ENCODE measurements around the gene RBM22.

RBM22 gene

GRCh38 chr5:150653145-150653761 lies 47.6 kb downstream of the RBM22 start:
- CTCF ChIA-PET, result interaction anchor here (0.6 to 3.9 kb wide), 3 partner anchors 10 to 1087 kb away, joined by 3 to 26 read pairs (median 4); no protein-coding TSS in a partner anchor
- TF ChIP-seq FOXM1 (IDR thresholded peaks at IDR 0.05; ENCODE audit: borderline replicate concordance) (no peak), SP1 (IDR thresholded peaks at IDR 0.05) (no peak), TARDBP (IDR thresholded peaks at IDR 0.05) (no peak), L3MBTL2 (conservative IDR thresholded peaks at IDR 0.05) (no peak)
- no peak for DNase-seq (ENCODE audit: extremely low spot score)
- POLR2A ChIA-PET, result interaction anchor here (1.1 to 2.4 kb wide), 3 partner anchors 15 to 204 kb away, joined by 3 to 7 read pairs (median 4); partner anchors contain the start of genes RBM22 and RPS14

DNA sequence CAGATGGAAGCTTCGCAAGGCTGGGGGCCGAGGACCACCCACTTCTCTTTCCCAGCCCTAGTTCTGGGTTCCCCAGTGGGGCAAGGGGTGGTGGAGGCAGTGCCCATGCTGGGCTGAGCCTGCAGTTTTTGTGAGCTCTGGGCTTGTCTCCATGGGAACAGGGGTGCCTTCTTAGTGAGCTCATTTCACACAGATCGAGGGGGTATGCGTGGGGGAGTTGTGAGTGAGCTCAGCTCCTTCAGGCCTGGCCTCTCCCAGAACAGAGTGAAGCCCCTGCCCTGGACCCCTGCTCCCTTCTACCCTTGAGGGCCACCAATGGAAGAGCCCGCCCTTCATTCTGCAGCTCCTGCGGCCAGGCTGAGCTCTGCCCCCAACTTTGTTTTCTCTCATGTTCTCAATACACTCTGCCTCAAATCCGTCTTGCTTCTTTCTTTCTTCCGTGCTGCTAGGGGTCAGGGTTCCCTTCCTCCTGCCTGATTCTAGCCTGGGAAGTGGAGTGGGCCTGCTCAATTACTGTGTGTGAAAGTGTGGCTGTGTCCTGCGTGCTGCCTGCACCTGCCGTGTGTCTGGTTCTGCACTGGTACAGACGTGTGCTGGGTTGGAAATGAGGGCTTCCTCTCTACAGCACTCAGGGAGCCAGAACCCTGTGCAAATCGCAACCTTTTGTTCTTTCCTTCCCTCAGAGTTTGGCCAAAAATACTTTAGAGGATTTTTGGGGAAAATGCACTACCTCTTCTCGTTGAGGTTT lies 48.8 kb downstream of the RBM22 start:
- CTCF ChIA-PET, result interaction anchor here (0.6 to 3.9 kb wide), 3 partner anchors 9 to 92 kb away, joined by 3 to 26 read pairs (median 4); no protein-coding TSS in a partner anchor
- TF ChIP-seq HDGF (IDR thresholded peaks at IDR 0.05; ENCODE audit: borderline replicate concordance) (no peak), FOXM1 (IDR thresholded peaks at IDR 0.05; ENCODE audit: borderline replicate concordance) (no peak), BHLHE40 (IDR thresholded peaks at IDR 0.05; ENCODE audit: borderline replicate concordance) (no peak), LEF1 (IDR thresholded peaks at IDR 0.05; ENCODE audit: borderline replicate concordance) (no peak), ELF4 (IDR thresholded peaks at IDR 0.05) (no peak), SUZ12 (IDR thresholded peaks at IDR 0.05) (no peak), CTBP1 (IDR thresholded peaks at IDR 0.05; ENCODE audit: borderline replicate concordance) (no peak), ZNF384 (IDR thresholded peaks at IDR 0.05) (no peak), TARDBP (IDR thresholded peaks at IDR 0.05) (no peak), NFRKB (IDR thresholded peaks at IDR 0.05) (no peak), FOXK2 (IDR thresholded peaks at IDR 0.05) (no peak), SP1 (IDR thresholded peaks at IDR 0.05) (no peak), L3MBTL2 (conservative IDR thresholded peaks at IDR 0.05) (no peak), ARNT (IDR thresholded peaks at IDR 0.05) (no peak), FOXA1 (IDR thresholded peaks at IDR 0.05) (no peak)
- TF ChIP-seq, protein P1, sequence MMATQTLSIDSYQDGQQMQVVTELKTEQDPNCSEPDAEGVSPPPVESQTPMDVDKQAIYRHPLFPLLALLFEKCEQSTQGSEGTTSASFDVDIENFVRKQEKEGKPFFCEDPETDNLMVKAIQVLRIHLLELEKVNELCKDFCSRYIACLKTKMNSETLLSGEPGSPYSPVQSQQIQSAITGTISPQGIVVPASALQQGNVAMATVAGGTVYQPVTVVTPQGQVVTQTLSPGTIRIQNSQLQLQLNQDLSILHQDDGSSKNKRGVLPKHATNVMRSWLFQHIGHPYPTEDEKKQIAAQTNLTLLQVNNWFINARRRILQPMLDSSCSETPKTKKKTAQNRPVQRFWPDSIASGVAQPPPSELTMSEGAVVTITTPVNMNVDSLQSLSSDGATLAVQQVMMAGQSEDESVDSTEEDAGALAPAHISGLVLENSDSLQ (IDR thresholded peaks at IDR 0.05), result no peak

DNA sequence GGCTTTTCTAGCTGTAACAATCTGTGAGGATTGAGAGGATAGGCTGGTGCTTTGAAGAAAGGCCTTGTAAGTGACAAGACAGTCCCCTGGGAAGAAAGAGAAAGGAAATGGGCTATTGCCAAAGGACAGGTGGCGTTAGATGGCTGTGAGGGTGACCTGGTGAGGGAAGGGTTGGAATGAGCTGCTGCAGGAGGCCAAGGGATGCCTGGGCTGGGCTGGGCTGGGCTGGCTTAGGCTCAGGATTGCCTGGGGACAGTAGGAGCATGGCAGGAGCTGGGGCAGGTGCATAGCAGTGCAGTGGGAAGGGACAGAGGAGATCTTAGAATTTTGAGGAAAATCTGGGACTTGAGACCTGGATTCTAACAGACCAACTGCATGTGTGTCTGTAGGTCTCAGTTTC lies 49.5 kb downstream of the RBM22 start:
- DNase-seq (ENCODE audit: extremely low spot score), result no peak
- ChIA-PET CTCF (interaction anchor here (3.9 kb wide), 1 partner anchor 91 kb away, joined by 26 read pairs; no protein-coding TSS in a partner anchor), POLR2A (interaction anchor here (0.6 kb wide), 1 partner anchor 49 kb away, joined by 3 read pairs; the partner anchor contains the start of gene RBM22)
- TF ChIP-seq CTBP1 (IDR thresholded peaks at IDR 0.05; ENCODE audit: borderline replicate concordance) (no peak), FOXK2 (IDR thresholded peaks at IDR 0.05) (no peak), SP1 (IDR thresholded peaks at IDR 0.05) (no peak), ARNT (IDR thresholded peaks at IDR 0.05) (no peak), ELF4 (IDR thresholded peaks at IDR 0.05) (no peak), FOXM1 (IDR thresholded peaks at IDR 0.05; ENCODE audit: borderline replicate concordance) (no peak), NFRKB (IDR thresholded peaks at IDR 0.05) (no peak)

More for the DNA sequence above, 48.8 kb downstream of the RBM22 start:
- POLR2A ChIA-PET, result interaction anchor here (0.6 to 2.4 kb wide), 3 partner anchors 14 to 49 kb away, joined by 3 to 7 read pairs (median 3); partner anchors contain the start of gene RBM22
- DNase-seq (ENCODE audit: extremely low spot score), result no peak

DNA sequence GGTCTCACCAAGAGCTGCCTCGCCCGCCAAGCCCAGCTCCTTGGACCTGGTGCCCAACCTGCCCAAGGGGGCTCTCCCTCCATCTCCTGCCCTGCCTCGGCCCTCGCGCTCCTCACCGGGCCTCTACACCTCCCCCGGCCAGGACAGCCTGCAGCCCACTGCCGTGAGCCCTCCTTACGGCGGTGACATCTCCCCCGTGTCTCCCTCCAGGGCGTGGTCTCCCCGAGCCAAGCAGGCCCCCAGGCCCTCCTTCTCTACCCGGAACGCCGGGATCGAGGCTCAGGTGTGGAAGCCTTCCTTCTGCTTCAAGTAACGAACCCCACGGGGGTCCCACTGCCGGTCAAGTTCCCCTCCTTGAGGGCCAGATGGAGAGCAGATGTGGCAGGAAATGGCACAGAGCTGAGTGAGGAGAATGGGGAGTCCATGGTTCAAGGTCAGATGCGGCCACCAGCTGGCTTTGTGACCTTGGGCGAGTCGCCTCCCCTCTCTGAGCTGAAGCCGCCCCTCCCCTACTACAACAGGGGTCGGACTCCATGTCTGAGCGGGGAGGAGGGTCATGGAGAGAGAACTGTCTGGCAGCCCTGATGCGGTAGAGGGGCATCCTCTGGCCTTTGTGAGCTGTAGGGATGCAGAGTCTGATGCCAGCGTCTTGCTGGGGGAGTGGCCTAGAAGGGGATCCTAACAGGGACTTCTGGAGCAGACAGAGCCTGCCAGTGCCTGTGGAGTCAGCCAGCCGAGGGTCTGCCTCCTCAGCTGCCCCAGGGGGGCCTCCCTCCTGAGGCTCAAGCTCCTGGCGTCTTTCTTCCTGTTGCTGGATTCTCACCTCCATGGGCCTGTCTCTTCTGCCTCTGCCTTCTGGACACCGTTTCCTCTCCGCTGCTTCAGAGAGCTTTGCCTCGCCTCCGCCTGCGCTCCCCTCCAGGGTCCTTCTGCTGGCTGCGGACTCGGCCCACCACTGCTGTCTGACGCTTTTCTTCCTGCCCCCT lies 50.5 kb downstream of the RBM22 start:
- ChIA-PET POLR2A (no interaction called here), CTCF (interaction anchor here (0.9 kb wide), 1 partner anchor 36 kb away, joined by 3 read pairs; no protein-coding TSS in a partner anchor)
- TF ChIP-seq ARNT (IDR thresholded peaks at IDR 0.05), result no peak
- TF ChIP-seq, protein P1 (IDR thresholded peaks at IDR 0.05), result no peak
- TF ChIP-seq CTBP1 (IDR thresholded peaks at IDR 0.05; ENCODE audit: borderline replicate concordance), result no peak
- TF ChIP-seq L3MBTL2 (conservative IDR thresholded peaks at IDR 0.05), result no peak
- no peak for TF ChIP-seq LEF1 (IDR thresholded peaks at IDR 0.05; ENCODE audit: borderline replicate concordance)
- no peak for TF ChIP-seq ZNF384 (IDR thresholded peaks at IDR 0.05)
- TF ChIP-seq HDGF (IDR thresholded peaks at IDR 0.05; ENCODE audit: borderline replicate concordance), result no peak
- TF ChIP-seq BHLHE40 (IDR thresholded peaks at IDR 0.05; ENCODE audit: borderline replicate concordance), result no peak
- TF ChIP-seq SP1 (IDR thresholded peaks at IDR 0.05), result no peak
- TF ChIP-seq TARDBP (IDR thresholded peaks at IDR 0.05), result no peak
- TF ChIP-seq FOXK2 (IDR thresholded peaks at IDR 0.05), result no peak
- TF ChIP-seq SUZ12 (IDR thresholded peaks at IDR 0.05), result no peak
- no peak for TF ChIP-seq FOXA1 (IDR thresholded peaks at IDR 0.05)
- no peak for TF ChIP-seq NFRKB (IDR thresholded peaks at IDR 0.05)
- no peak for TF ChIP-seq ELF4 (IDR thresholded peaks at IDR 0.05)
- no peak for TF ChIP-seq FOXM1 (IDR thresholded peaks at IDR 0.05; ENCODE audit: borderline replicate concordance)
- no peak for DNase-seq (ENCODE audit: extremely low spot score)

DNA sequence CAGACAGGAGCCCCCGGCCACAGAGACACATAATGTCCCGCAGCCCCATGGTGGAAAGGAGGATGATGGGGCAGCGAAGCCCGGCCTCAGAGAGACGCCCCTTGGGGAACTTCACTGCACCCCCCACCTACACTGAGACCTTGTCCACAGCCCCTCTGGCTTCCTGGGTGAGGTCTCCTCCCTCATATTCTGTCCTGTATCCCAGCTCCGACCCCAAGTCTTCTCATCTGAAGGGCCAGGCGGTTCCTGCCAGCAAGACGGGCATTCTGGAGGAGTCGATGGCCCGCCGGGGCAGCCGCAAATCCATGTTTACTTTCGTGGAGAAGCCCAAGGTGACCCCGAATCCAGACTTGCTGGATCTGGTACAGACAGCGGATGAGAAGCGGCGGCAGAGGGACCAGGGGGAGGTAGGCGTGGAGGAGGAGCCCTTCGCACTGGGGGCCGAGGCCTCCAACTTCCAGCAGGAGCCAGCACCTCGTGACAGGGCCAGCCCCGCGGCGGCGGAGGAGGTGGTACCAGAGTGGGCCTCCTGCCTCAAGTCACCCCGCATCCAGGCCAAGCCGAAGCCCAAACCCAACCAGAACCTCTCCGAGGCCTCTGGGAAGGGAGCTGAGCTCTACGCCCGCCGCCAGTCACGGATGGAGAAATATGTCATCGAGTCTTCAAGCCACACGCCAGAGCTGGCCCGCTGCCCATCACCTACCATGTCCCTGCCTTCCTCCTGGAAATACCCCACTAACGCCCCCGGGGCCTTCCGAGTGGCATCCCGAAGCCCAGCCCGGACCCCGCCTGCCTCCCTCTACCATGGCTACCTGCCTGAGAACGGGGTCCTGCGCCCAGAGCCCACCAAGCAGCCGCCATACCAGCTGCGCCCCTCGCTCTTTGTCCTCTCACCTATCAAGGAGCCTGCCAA lies 51.5 kb downstream of the RBM22 start:
- ChIA-PET CTCF (no interaction called here), POLR2A (no interaction called here)
- no peak for DNase-seq (ENCODE audit: extremely low spot score)
- TF ChIP-seq FOXA1 (IDR thresholded peaks at IDR 0.05) (no peak), CTBP1 (IDR thresholded peaks at IDR 0.05; ENCODE audit: borderline replicate concordance) (no peak), ARNT (IDR thresholded peaks at IDR 0.05) (no peak), NFRKB (IDR thresholded peaks at IDR 0.05) (no peak), HDGF (IDR thresholded peaks at IDR 0.05; ENCODE audit: borderline replicate concordance) (no peak), ELF4 (IDR thresholded peaks at IDR 0.05) (no peak), ZNF384 (IDR thresholded peaks at IDR 0.05) (no peak), FOXK2 (IDR thresholded peaks at IDR 0.05) (no peak), SUZ12 (IDR thresholded peaks at IDR 0.05) (no peak), LEF1 (IDR thresholded peaks at IDR 0.05; ENCODE audit: borderline replicate concordance) (no peak), TARDBP (IDR thresholded peaks at IDR 0.05) (no peak), SP1 (IDR thresholded peaks at IDR 0.05) (no peak), BHLHE40 (IDR thresholded peaks at IDR 0.05; ENCODE audit: borderline replicate concordance) (no peak), FOXM1 (IDR thresholded peaks at IDR 0.05; ENCODE audit: borderline replicate concordance) (no peak), L3MBTL2 (conservative IDR thresholded peaks at IDR 0.05) (no peak)
- TF ChIP-seq, protein P1 (IDR thresholded peaks at IDR 0.05), result no peak

All from HEK293T (cell line).